Smooth muscle cell (in vitro differentiated cells): ENCODE data around the gene BAIAP2L2. TPM values are rescaled to one million over a fixed set of nuclear protein-coding genes. Genes with fewer than 3 reads are reported as not detected.

Experiments
- DNase-seq: peaks from one replicate; lab custom pipeline; 2025; ENCODE audit not compliant: unreplicated experiment; lab: John Stamatoyannopoulos, UW
- H2AFZ ChIP-seq: fragments of 200-600 bp; sonication (generic); 2 replicates; pipeline ENCODE4 v1.6.0; 2016; ENCODE audit warnings: antibody characterized with exemption, low read depth, mild to moderate bottlenecking
- H3F3A ChIP-seq: fragments of 200-600 bp; sonication (generic); 2 replicates; pipeline ENCODE4 v1.6.0; 2017; ENCODE audit warnings: antibody characterized with exemption, low read depth
- H3K27ac ChIP-seq: fragments of 200-600 bp; sonication (generic); 2 replicates; pipeline ENCODE4 v1.5.1; 2016; ENCODE audit warnings: low read depth, mild to moderate bottlenecking
- H3K27me3 ChIP-seq: fragments of 200-600 bp; sonication (generic); 2 replicates; pipeline ENCODE4 v1.6.1; 2016; ENCODE audit warnings: low read depth, mild to moderate bottlenecking
- H3K36me3 ChIP-seq: fragments of 200-600 bp; sonication (generic); 2 replicates; pipeline ENCODE4 v1.5.1; 2016; ENCODE audit warnings: low read depth
- H3K4me1 ChIP-seq: fragments of 200-600 bp; sonication (generic); 2 replicates; pipeline ENCODE4 v1.5.1; 2016; ENCODE audit warnings: low read depth
- H3K4me2 ChIP-seq: fragments of 200-600 bp; sonication (generic); 2 replicates; pipeline ENCODE4 v1.6.0; 2016; ENCODE audit warnings: mild to moderate bottlenecking
- H3K4me3 ChIP-seq: fragments of 200-600 bp; sonication (generic); 2 replicates; pipeline ENCODE4 v1.5.1; 2016; ENCODE audit warnings: mild to moderate bottlenecking
- H3K79me2 ChIP-seq: fragments of 200-600 bp; sonication (generic); 2 replicates; pipeline ENCODE4 v1.6.0; 2016; ENCODE audit warnings: low read depth, mild to moderate bottlenecking
- H3K9ac ChIP-seq: fragments of 200-600 bp; sonication (generic); 2 replicates; pipeline ENCODE4 v1.6.0; 2016; ENCODE audit warnings: low read depth
- H3K9me3 ChIP-seq: fragments of 200-600 bp; sonication (generic); replicated peaks from 2 replicates; pipeline ENCODE4 v1.5.1; 2016; ENCODE audit warnings: low read depth
- H4K20me1 ChIP-seq: fragments of 200-600 bp; sonication (generic); 2 replicates; pipeline ENCODE4 v1.6.0; 2016; ENCODE audit warnings: low read depth
- WGBS: methylation state at CpG from one replicate; pipeline ENCODE4 v1.1.7; 2016; ENCODE audit warnings: low lambda C conversion rate; 5-methylcytosine and 5-hydroxymethylcytosine counted together
- polyA plus RNA-seq: library from polyadenylated mRNA; unstranded; fragments of >200 nt; fragmentation: Nextera tagmentation; extraction: Ambion mirVana; gene quantifications from 2 replicates; pipeline ENCODE4 v1.2.1, GENCODE V29; 2016
- total RNA-seq: library from RNA; depleted of rRNA; stranded (reverse); fragments of >200 nt; gene quantifications from 2 replicates; pipeline ENCODE4 v1.2.3, GENCODE V29; 2014
- TF ChIP-seq, protein P1 (sequence below): fragments of 200-600 bp; sonication (generic); IDR thresholded peaks from 2 replicates; pipeline ENCODE4 v1.5.1; 2017; ENCODE audit warnings: borderline replicate concordance, mild to moderate bottlenecking, antibody characterized with exemption; ENCODE audit not compliant: insufficient read depth, poor library complexity, severe bottlenecking

BAIAP2L2 gene
- total and polyA plus RNA-seq, 2 experiments from 2014 or later, result 0.13 to 1.3 TPM

DNA sequence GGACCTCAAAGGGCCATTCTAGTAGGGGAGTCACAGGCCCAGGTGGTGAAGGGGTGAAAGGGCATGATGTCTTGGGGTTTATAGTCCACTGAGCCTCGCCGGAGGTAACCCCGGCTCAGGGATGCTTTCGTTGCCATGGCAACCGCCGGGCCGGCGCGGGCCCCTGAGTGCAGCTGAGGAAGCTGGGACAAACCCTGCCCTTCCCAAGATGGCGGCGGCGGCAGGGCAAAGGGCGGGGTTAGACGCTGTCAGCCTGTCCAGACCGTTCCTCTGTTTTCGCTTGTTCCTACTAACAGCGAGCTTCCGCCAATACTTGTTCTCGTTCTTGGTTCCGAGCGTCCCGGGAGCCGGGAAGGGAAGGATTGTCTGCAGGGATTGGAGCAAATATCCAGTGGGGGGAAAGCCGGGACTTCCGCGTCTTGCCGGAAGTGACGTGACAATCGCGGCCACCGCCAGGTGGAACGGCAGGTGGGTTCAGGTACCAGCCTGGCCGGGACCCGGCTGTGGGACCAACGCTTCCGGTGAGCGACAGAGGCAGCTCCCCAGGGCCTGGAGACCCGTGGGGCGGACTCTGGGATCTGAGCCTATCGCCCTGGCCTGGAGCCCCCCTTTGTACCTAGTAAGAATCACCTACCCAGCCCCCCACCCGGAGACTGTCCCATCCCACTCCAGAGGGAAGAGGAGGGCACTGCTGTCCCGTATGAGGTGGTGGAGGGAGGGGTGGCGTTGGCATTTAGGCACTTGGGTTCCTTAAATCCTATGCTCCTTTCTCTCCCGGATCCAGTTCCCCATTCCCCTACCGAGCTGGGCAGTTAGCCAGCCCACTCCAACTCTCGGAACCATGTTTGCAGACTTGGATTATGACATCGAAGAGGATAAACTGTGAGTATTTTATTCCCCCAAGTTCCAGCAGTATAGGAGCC, 53.3 kb downstream of the BAIAP2L2 start, which contains the start of gene PICK1:
Gene PICK1 (plus strand): TSS at position 436 of the 923 bp plus-strand sequence. CDS start 406 bp downstream, at position 842.
- WGBS, result 6% methylated on average over 43 of the region's 47 CpGs
- Histone ChIP-seq H3K36me3 (no peaks in the 10 kb centered on the region), H3F3A (no peaks in the 10 kb centered on the region), H2AFZ (peak within 1 kb of the TSS; percentile 94), H3K9me3 (no peaks in the 10 kb centered on the region), H4K20me1 (no peaks in the 10 kb centered on the region), H3K4me3 (peak within 1 kb of the TSS; percentile 64), H3K4me2 (peak within 1 kb of the TSS; percentile 91), H3K79me2 (no peaks in the 10 kb centered on the region), H3K27ac (peak within 1 kb of the TSS; percentile 72), H3K27me3 (no peaks in the 10 kb centered on the region), H3K4me1 (peaks cover 5% of the 10 kb centered on the region), H3K9ac (peak within 1 kb of the TSS; percentile 67)
- peak; percentile 40 for DNase-seq
- TF ChIP-seq, protein P1, sequence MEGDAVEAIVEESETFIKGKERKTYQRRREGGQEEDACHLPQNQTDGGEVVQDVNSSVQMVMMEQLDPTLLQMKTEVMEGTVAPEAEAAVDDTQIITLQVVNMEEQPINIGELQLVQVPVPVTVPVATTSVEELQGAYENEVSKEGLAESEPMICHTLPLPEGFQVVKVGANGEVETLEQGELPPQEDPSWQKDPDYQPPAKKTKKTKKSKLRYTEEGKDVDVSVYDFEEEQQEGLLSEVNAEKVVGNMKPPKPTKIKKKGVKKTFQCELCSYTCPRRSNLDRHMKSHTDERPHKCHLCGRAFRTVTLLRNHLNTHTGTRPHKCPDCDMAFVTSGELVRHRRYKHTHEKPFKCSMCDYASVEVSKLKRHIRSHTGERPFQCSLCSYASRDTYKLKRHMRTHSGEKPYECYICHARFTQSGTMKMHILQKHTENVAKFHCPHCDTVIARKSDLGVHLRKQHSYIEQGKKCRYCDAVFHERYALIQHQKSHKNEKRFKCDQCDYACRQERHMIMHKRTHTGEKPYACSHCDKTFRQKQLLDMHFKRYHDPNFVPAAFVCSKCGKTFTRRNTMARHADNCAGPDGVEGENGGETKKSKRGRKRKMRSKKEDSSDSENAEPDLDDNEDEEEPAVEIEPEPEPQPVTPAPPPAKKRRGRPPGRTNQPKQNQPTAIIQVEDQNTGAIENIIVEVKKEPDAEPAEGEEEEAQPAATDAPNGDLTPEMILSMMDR, result no peak

DNA sequence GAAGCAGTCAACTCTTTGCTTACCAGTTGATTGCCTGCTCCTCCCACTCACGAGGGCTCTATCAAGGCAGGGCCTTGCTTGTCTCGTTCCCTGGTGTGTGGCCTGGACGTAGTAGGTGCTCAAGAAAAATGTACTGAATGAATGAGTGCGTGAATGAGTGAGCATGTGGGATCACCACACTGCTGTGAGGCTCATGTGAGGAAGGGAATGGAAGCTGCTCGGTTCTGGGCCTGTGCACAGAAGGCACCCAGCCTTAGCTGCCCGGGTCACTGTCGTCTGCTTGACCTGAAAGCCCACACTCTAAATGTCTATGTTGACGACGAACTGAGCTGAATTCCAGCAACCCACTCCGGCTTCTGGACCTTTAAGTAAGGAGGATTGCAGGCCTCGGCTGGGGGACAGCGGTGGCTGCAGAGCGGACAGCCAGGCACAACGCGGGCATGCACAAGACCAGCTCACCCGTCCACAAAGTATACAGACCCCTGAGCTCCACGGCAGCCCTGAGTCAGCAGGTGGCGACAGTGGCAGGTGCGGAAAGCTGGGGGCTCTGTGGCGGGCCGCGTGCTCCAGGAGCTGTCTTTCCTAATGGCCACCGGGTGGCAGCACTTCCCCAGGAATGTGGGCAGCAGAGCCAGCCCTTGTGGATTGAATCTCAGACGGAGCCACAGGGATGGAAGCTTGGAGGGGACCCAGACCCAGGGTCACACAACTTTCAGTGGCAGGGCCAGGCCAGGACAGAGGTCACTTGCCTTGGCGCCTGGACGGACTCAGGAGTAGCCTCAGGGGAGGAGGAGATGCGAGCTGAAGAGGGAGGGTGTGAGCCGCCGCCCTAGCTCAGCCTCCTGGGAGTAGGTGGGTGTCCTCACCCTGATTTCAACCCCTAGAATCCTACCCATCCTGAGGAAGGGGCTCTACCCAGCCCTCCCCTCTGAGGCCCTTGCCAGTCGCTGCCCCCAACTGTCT, 58.3 kb downstream of the BAIAP2L2 start:
- Histone ChIP-seq H2AFZ (no peak overlapping the region), H3K9ac (no peak overlapping the region)

DNA sequence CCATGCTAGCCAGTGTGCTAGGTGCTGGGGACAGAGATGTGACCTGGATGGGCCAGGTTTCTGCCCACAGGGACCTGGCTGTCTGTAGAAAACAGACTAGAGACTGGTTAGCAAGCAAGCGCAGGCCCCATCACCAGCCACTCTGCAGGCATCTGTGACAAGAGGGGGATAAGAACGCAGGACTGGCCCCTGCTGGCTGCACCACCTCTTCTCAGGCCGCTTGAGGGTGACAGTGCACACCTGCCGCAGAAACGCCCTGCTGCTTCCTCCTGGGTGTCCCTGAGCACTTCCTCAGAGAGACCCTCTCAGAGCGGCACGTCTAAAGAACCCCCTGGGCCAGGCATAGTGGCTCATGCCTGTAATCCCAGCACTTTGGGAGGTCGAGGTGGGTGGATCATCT, 59.2 kb downstream of the BAIAP2L2 start:
- H3K36me3 ChIP-seq, result no peaks in the 10 kb centered on the region
- H3K4me3 ChIP-seq, result no peak overlapping the region
- no peaks in the 10 kb centered on the region for H3F3A ChIP-seq
- no peak overlapping the region for H2AFZ ChIP-seq
- no peak overlapping the region for H3K9ac ChIP-seq
- TF ChIP-seq, protein P1, result no peak
- H3K27ac ChIP-seq, result no peak overlapping the region
- WGBS, result 75% methylated on average over 8 of the region's 8 CpGs
- no peaks in the 10 kb centered on the region for H3K4me1 ChIP-seq
- H4K20me1 ChIP-seq, result no peaks in the 10 kb centered on the region
- H3K4me2 ChIP-seq, result no peak overlapping the region
- peaks cover 8% of the 10 kb centered on the region for H3K27me3 ChIP-seq
- H3K9me3 ChIP-seq, result no peaks in the 10 kb centered on the region
- no peak for DNase-seq
- no peaks in the 10 kb centered on the region for H3K79me2 ChIP-seq

More for the DNA sequence above, 58.3 kb downstream of the BAIAP2L2 start:
- H3K79me2 ChIP-seq, result no peaks in the 10 kb centered on the region
- no peaks in the 10 kb centered on the region for H3K36me3 ChIP-seq
- H3K4me1 ChIP-seq, result no peaks in the 10 kb centered on the region
- TF ChIP-seq, protein P1, result peak; percentile 74
- 35% methylated on average over 30 of the region's 30 CpGs for WGBS
- H3F3A ChIP-seq, result no peaks in the 10 kb centered on the region
- H3K4me2 ChIP-seq, result no peak overlapping the region
- H3K9me3 ChIP-seq, result no peaks in the 10 kb centered on the region
- DNase-seq, result peak; percentile 25
- no peaks in the 10 kb centered on the region for H4K20me1 ChIP-seq
- H3K27me3 ChIP-seq, result peaks cover 8% of the 10 kb centered on the region
- H3K4me3 ChIP-seq, result no peak overlapping the region
- H3K27ac ChIP-seq, result no peak overlapping the region
